Measurements from ENCODE around the gene ZNF385B. TPM values are rescaled to one million over a fixed set of nuclear protein-coding genes. Genes with fewer than 3 reads are reported as not detected.

The ZNF385B gene
- total RNA-seq, 1 experiment from 2014 or later, result 0.33 TPM

GRCh38 chr2:179800776-179801175, 60.6 kb downstream of the ZNF385B start:
- ChIA-PET POLR2A (interaction anchor here (0.7 to 1.1 kb wide), 2 partner anchors 10 to 659 kb away, joined by 3 to 4 read pairs; no protein-coding TSS in a partner anchor), CTCF (interaction anchor here (0.6 kb wide), 1 partner anchor 665 kb away, joined by 3 read pairs; no protein-coding TSS in a partner anchor)
- H3K9me3 Mint-ChIP-seq (ENCODE audit: unreplicated experiment), result peaks cover 8% of the 10 kb centered on the region
- no peak overlapping the region for H3K4me3 Mint-ChIP-seq (ENCODE audit: unreplicated experiment)
- intact Hi-C loops (cut with micrococcal nuclease), result no loop called here
- no TSS peak for BruUV-seq (replicated peaks)
- no peaks in the 10 kb centered on the region for H3K27me3 Mint-ChIP-seq (ENCODE audit: insufficient read depth, unreplicated experiment)
- TF ChIP-seq CTCF (IDR thresholded peaks at IDR 0.05; ENCODE audit: unreplicated experiment), result no peak
- H3K36me3 Mint-ChIP-seq (ENCODE audit: insufficient read depth, unreplicated experiment), result no peaks in the 10 kb centered on the region
- H3K4me1 Mint-ChIP-seq (ENCODE audit: insufficient read depth, unreplicated experiment), result peaks cover 8% of the 10 kb centered on the region
- peak; percentile 14 for DNase-seq (ENCODE audit: unreplicated experiment)
- peak overlapping the region; percentile 63 for H3K27ac Mint-ChIP-seq (ENCODE audit: low read depth, unreplicated experiment)

- Mint-ChIP-seq H3K27ac (ENCODE audit: low read depth, unreplicated experiment) (no peak overlapping the region), H3K9me3 (ENCODE audit: unreplicated experiment) (no peaks in the 10 kb centered on the region), H3K27me3 (ENCODE audit: insufficient read depth, unreplicated experiment) (no peaks in the 10 kb centered on the region), H3K4me1 (ENCODE audit: insufficient read depth, unreplicated experiment) (peaks cover 8% of the 10 kb centered on the region), H3K36me3 (ENCODE audit: insufficient read depth, unreplicated experiment) (no peaks in the 10 kb centered on the region), H3K4me3 (ENCODE audit: unreplicated experiment) (no peak overlapping the region)
- BruUV-seq (replicated peaks), result no TSS peak
- ChIA-PET CTCF (interaction anchor here (0.7 to 0.9 kb wide), 2 partner anchors 30 to 281 kb away, joined by 3 read pairs; no protein-coding TSS in a partner anchor), POLR2A (no interaction called here)
- no peak for DNase-seq (ENCODE audit: unreplicated experiment)
- intact Hi-C loops (cut with micrococcal nuclease), result no loop called here
- TF ChIP-seq CTCF (IDR thresholded peaks at IDR 0.05; ENCODE audit: unreplicated experiment), result no peak
Observed at GRCh38 chr2:179796213-179797007, 65.0 kb downstream of the ZNF385B start.

- H3K27me3 Mint-ChIP-seq (ENCODE audit: insufficient read depth, unreplicated experiment), result no peaks in the 10 kb centered on the region
- intact Hi-C loops (cut with micrococcal nuclease), result no loop called here
- no peak overlapping the region for H3K4me3 Mint-ChIP-seq (ENCODE audit: unreplicated experiment)
- no peaks in the 10 kb centered on the region for H3K36me3 Mint-ChIP-seq (ENCODE audit: insufficient read depth, unreplicated experiment)
- ChIA-PET POLR2A (no interaction called here), CTCF (no interaction called here)
- no peaks in the 10 kb centered on the region for H3K9me3 Mint-ChIP-seq (ENCODE audit: unreplicated experiment)
- TF ChIP-seq CTCF (IDR thresholded peaks at IDR 0.05; ENCODE audit: unreplicated experiment), result no peak
- peaks cover 17% of the 10 kb centered on the region for H3K4me1 Mint-ChIP-seq (ENCODE audit: insufficient read depth, unreplicated experiment)
- no peak for DNase-seq (ENCODE audit: unreplicated experiment)
- BruUV-seq (replicated peaks), result no TSS peak
- H3K27ac Mint-ChIP-seq (ENCODE audit: low read depth, unreplicated experiment), result no peak overlapping the region
Observed at GRCh38 chr2:179793902-179794301, 67.5 kb downstream of the ZNF385B start.

- no peaks in the 10 kb centered on the region for H3K27me3 Mint-ChIP-seq (ENCODE audit: insufficient read depth, unreplicated experiment)
- POLR2A ChIA-PET, result interaction anchor here (1.0 kb wide), 1 partner anchor 15 kb away, joined by 3 read pairs; no protein-coding TSS in a partner anchor
- H3K4me3 Mint-ChIP-seq (ENCODE audit: unreplicated experiment), result no peak overlapping the region
- peaks cover 17% of the 10 kb centered on the region for H3K4me1 Mint-ChIP-seq (ENCODE audit: insufficient read depth, unreplicated experiment)
- no TSS peak for BruUV-seq (replicated peaks)
- H3K36me3 Mint-ChIP-seq (ENCODE audit: insufficient read depth, unreplicated experiment), result no peaks in the 10 kb centered on the region
- TF ChIP-seq CTCF (IDR thresholded peaks at IDR 0.05; ENCODE audit: unreplicated experiment), result no peak
- no peak overlapping the region for H3K27ac Mint-ChIP-seq (ENCODE audit: low read depth, unreplicated experiment)
- intact Hi-C loops (cut with micrococcal nuclease), result no loop called here
- CTCF ChIA-PET, result no interaction called here
- no peaks in the 10 kb centered on the region for H3K9me3 Mint-ChIP-seq (ENCODE audit: unreplicated experiment)
- DNase-seq (ENCODE audit: unreplicated experiment), result no peak
Observed at GRCh38 chr2:179793238-179793637, 68.2 kb downstream of the ZNF385B start.

Measured in MCF 10A (cell line).